HG02981 (cell line): Measurements from ENCODE around the gene GPC5.

Experiments used
- ATAC-seq: cut with Tn5 transposase; IDR thresholded peaks from one replicate; pipeline ENCODE4 v1.9.1; 2021; ENCODE audit warnings: mild to moderate bottlenecking, moderate library complexity; ENCODE audit not compliant: unreplicated experiment

GPC5 gene

GRCh38 chr13:91588541-91588940, 190.1 kb downstream of the GPC5 start:
- ATAC-seq = no peak

- ATAC-seq = no peak
These were observed 193.9 kb downstream of the GPC5 start for GRCh38 chr13:91592056-91593014.

GRCh38 chr13:91593456-91593855, 195.0 kb downstream of the GPC5 start:
- ATAC-seq = no peak

- ATAC-seq = no peak
These were observed 195.6 kb downstream of the GPC5 start for GRCh38 chr13:91594061-91594460.

GRCh38 chr13:91595677-91596076, 197.3 kb downstream of the GPC5 start:
- no peak for ATAC-seq

GRCh38 chr13:91596842-91597241, 198.4 kb downstream of the GPC5 start:
- ATAC-seq = no peak

- ATAC-seq = no peak
These were observed 200.2 kb downstream of the GPC5 start for GRCh38 chr13:91598655-91599054.

- ATAC-seq = no peak
These were observed 202.9 kb downstream of the GPC5 start for GRCh38 chr13:91601273-91601672.

GRCh38 chr13:91601807-91602206, 203.4 kb downstream of the GPC5 start:
- no peak for ATAC-seq

- ATAC-seq = no peak
These were observed 210.9 kb downstream of the GPC5 start for GRCh38 chr13:91609353-91609752.

GRCh38 chr13:91618315-91618714, 219.9 kb downstream of the GPC5 start:
- ATAC-seq = no peak

GRCh38 chr13:91620670-91621141, 222.3 kb downstream of the GPC5 start:
- ATAC-seq = no peak

GRCh38 chr13:91621161-91621560, 222.7 kb downstream of the GPC5 start:
- no peak for ATAC-seq

- ATAC-seq = no peak
These were observed 223.5 kb downstream of the GPC5 start for GRCh38 chr13:91621963-91622362.

- no peak for ATAC-seq
These were observed 224.5 kb downstream of the GPC5 start for GRCh38 chr13:91622778-91623550.

GRCh38 chr13:91627952-91628739, 229.7 kb downstream of the GPC5 start:
- ATAC-seq = no peak

- no peak for ATAC-seq
These were observed 232.5 kb downstream of the GPC5 start for GRCh38 chr13:91630946-91631345.

GRCh38 chr13:91632086-91632485, 233.7 kb downstream of the GPC5 start:
- ATAC-seq = no peak

GRCh38 chr13:91639330-91639729, 240.9 kb downstream of the GPC5 start:
- ATAC-seq = no peak

GRCh38 chr13:91643394-91643793, 245.0 kb downstream of the GPC5 start:
- ATAC-seq = no peak

- no peak for ATAC-seq
These were observed 246.4 kb downstream of the GPC5 start for GRCh38 chr13:91644806-91645205.
